Right lobe of liver (tissue), 4 donors: ENCODE data around the gene TNFAIP8.

Experiments
- POLR2A ChIP-seq: fragments of 450-650 bp; IDR thresholded peaks from one replicate; pipeline ENCODE4 v1.6.1; 2017; ENCODE audit warnings: antibody characterized with exemption, mild to moderate bottlenecking
- TF ChIP-seq, protein P1 (sequence below), 4 donors: fragments of 200-600 bp in 3 of 4; fragments of 450-650 bp in 1 of 4; IDR thresholded peaks; one replicate each; pipeline versions ENCODE4 v1.5.1 to v1.8.0; 2016 to 2022; ENCODE audit warnings: antibody characterized with exemption in 4 of 4, mild to moderate bottlenecking in 2 of 4
- donor health status: DM: no; HTN: no; CAD: no.
- donor health status: DM: no; HTN: no; CAD: no.
- donor health status: DM: no; HTN: yes; CAD: no.

DNA sequence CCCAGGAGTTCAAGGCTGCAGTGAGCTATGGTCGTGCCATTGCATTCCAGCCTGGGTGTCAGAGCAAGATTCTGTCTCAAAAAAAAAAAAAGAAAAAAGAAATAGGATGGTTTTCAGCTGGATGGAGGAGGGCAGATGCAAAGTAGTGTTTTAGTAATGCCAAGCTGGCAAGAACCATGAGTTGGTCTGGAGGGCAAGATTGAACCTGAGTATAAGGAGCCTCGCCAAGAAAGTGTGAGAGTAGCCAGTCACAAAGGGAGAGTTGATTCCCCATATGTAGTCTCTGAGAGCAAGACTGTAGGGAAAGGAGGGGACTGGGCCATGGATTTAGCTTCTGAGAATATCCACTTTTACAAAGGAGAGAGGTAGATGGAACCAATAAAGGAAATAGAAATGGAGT, 6.9 kb downstream of the TNFAIP8 start:
- TF ChIP-seq, protein P1, sequence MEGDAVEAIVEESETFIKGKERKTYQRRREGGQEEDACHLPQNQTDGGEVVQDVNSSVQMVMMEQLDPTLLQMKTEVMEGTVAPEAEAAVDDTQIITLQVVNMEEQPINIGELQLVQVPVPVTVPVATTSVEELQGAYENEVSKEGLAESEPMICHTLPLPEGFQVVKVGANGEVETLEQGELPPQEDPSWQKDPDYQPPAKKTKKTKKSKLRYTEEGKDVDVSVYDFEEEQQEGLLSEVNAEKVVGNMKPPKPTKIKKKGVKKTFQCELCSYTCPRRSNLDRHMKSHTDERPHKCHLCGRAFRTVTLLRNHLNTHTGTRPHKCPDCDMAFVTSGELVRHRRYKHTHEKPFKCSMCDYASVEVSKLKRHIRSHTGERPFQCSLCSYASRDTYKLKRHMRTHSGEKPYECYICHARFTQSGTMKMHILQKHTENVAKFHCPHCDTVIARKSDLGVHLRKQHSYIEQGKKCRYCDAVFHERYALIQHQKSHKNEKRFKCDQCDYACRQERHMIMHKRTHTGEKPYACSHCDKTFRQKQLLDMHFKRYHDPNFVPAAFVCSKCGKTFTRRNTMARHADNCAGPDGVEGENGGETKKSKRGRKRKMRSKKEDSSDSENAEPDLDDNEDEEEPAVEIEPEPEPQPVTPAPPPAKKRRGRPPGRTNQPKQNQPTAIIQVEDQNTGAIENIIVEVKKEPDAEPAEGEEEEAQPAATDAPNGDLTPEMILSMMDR (IDR thresholded peaks at IDR 0.05), result no peak
- no peak for TF ChIP-seq POLR2A
